Heart left ventricle (tissue), 16 donors: ENCODE measurements around the gene TNFRSF4. TPM values are rescaled to one million over a fixed set of nuclear protein-coding genes. Genes with fewer than 3 reads are reported as not detected.

Experiments used
- ATAC-seq, 4 donors: fragments of 200-7000 bp; cut with Tn5 transposase; one replicate each; pipeline ENCODE4 v1.9.1; 2020 to 2022; ENCODE audit warnings: moderate library complexity in 4 of 4, mild to moderate bottlenecking in 3 of 4, moderate number of reproducible peaks in 1 of 4
- DNase-seq, 5 donors: peaks; one replicate each; pipeline ENCODE4 v3.0.0-alpha.2; 2020
- H3K27ac ChIP-seq, 12 donors: fragments of 200-600 bp; sonication (generic) in 4 of 12; one replicate each; pipeline versions ENCODE4 v1.5.0 to v1.8.0; 2016 to 2022; ENCODE audit warnings: mild to moderate bottlenecking in 2 of 12
- H3K27me3 ChIP-seq, 9 donors: fragments of 200-600 bp; sonication (generic) in 2 of 9; one replicate each; pipeline versions ENCODE4 v1.5.1 to v1.8.0; 2016 to 2022; ENCODE audit warnings: mild to moderate bottlenecking in 3 of 9
- H3K36me3 ChIP-seq, 9 donors: fragments of 200-600 bp; sonication (generic) in 2 of 9; one replicate each; pipeline versions ENCODE4 v1.5.0 to v1.8.0; 2018 to 2022; ENCODE audit warnings: mild to moderate bottlenecking in 2 of 9
- H3K4me1 ChIP-seq, 12 donors: fragments of 200-600 bp; sonication (generic) in 4 of 12; one replicate each; pipeline versions ENCODE4 v1.5.0 to v1.8.0; 2016 to 2022; ENCODE audit warnings: mild to moderate bottlenecking in 3 of 12
- H3K4me3 ChIP-seq, 12 donors: fragments of 200-600 bp; sonication (generic) in 4 of 12; one replicate each; pipeline versions ENCODE4 v1.5.0 to v1.8.0; 2017 to 2022; ENCODE audit warnings: mild to moderate bottlenecking in 9 of 12, moderate library complexity in 4 of 12
- H3K9me3 ChIP-seq, 12 donors: fragments of 200-600 bp; sonication (generic) in 4 of 12; one replicate each; pipeline versions ENCODE4 v1.5.0 to v1.8.0; 2016 to 2022; ENCODE audit warnings: mild to moderate bottlenecking in 1 of 12
- POLR2A ChIP-seq, 2 donors: fragments of 450-650 bp; IDR thresholded peaks; one replicate each; pipeline ENCODE4 v1.6.1; 2017; ENCODE audit warnings: antibody characterized with exemption in 2 of 2, mild to moderate bottlenecking in 2 of 2, moderate library complexity in 2 of 2
- WGBS, 4 donors: extraction: QIAGEN DNeasy Blood & Tissue Kit in 2 of 4; methylation state at CpG; one replicate each; pipeline versions ENCODE4 v1.1.5 to v1.1.7; 2013 to 2018; 5-methylcytosine and 5-hydroxymethylcytosine counted together
- intact Hi-C, 10 donors: fragments of 100-400 bp; cut with DNase I; formaldehyde crosslinking; loops; one replicate each; pipeline versions ENCODE4 v1.11.1 to v1.14.2; 2022
- polyA plus RNA-seq, 2 donors: library from polyadenylated mRNA; stranded (reverse); fragments of 200-250 nt; gene quantifications; one replicate each; pipeline ENCODE4 v1.2.3, GENCODE V29; 2013
- total RNA-seq, 9 donors: library from RNA; depleted of rRNA in 2 of 9; stranded (reverse); fragments of >200 nt in 2 of 9; fragmentation: NEBNext Ultra II Directional in 3 of 9; extraction: Animal tissue kit (Norgen Biotek cat#: 25700) in 3 of 9; gene quantifications; one replicate each; pipeline versions ENCODE4 v1.1.0 to v1.2.4, GENCODE V29; 2016 to 2023
- TF ChIP-seq, protein P1 (sequence below), 12 donors: fragments of 200-600 bp; sonication (generic) in 4 of 12; IDR thresholded peaks; one replicate each; pipeline versions ENCODE4 v1.5.0 to v1.8.0; 2018 to 2022; ENCODE audit warnings: antibody characterized with exemption in 12 of 12, mild to moderate bottlenecking in 5 of 12
- donor health status: ischemic (EF 13 %, LVEDD 7.1; RV severe dilation, severe dysfunction).
- donor health status: healthy with polysubstance abuse.
- donor health status: DM: no; HTN: yes; CAD: no.
- donor health status: DM: no; HTN: no; CAD: no.
- donor health status: ischemic (EF 25% LVEDD 6.9; RV normal size, moderate dysfunction).
- donor health status: ischemic (EF 25% LVEDD 5.7; RV mildly dilated, moderate dysfunction).
- donor health status: healthy.
- donor health status: DM: yes; HTN: yes; CAD: no.
- donor health status: ischemic (EF 35%, LVEDD 5.7; RV mildly dilated, moderate dysfunction).
- donor health status: nonischemic (EF 11% LVEDD 7.7; RV severe dilation, severe dysfunction).
- donor health status: DM: yes; HTN: yes; CAD: no.
- donor health status: PGD.
- donor health status: ischemic (EF 29% LVEDD 5.4; RV normal size, mild dysfunction).
- donor health status: nonischemic (EF 23%, LVEDD 6.1; RV moderate dilation, normal function).

The TNFRSF4 gene
- total and polyA plus RNA-seq, 11 donors, result 1.1 to 23.8 (median 2.7) TPM

GRCh38 chr1:1165485-1165884 lies 48.5 kb downstream of the TNFRSF4 start:
- peak in 1 of 5 donors; percentile 21 for DNase-seq
- ATAC-seq, result no peak
- intact Hi-C loops, result loop anchor here in 1 of 10 donors (5.0 kb wide), 1 partner anchor 33 kb away; no protein-coding TSS in a partner anchor
- Histone ChIP-seq H3K4me1 (no peaks in the 10 kb centered on the region), H3K36me3 (no peaks in the 10 kb centered on the region), H3K27ac (no peak overlapping the region), H3K27me3 (peaks cover 22 to 88% (median 53%) of the 10 kb centered on the region in 9 donors), H3K9me3 (no peaks in the 10 kb centered on the region), H3K4me3 (no peak overlapping the region)
- TF ChIP-seq POLR2A (IDR thresholded peaks at IDR 0.05), result no peak
- TF ChIP-seq, protein P1, sequence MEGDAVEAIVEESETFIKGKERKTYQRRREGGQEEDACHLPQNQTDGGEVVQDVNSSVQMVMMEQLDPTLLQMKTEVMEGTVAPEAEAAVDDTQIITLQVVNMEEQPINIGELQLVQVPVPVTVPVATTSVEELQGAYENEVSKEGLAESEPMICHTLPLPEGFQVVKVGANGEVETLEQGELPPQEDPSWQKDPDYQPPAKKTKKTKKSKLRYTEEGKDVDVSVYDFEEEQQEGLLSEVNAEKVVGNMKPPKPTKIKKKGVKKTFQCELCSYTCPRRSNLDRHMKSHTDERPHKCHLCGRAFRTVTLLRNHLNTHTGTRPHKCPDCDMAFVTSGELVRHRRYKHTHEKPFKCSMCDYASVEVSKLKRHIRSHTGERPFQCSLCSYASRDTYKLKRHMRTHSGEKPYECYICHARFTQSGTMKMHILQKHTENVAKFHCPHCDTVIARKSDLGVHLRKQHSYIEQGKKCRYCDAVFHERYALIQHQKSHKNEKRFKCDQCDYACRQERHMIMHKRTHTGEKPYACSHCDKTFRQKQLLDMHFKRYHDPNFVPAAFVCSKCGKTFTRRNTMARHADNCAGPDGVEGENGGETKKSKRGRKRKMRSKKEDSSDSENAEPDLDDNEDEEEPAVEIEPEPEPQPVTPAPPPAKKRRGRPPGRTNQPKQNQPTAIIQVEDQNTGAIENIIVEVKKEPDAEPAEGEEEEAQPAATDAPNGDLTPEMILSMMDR (IDR thresholded peaks at IDR 0.05), result no peak
- 79 to 92% (median 81%) methylated on average over 4 to 12 of the region's 12 CpGs for WGBS, 4 donors

DNA sequence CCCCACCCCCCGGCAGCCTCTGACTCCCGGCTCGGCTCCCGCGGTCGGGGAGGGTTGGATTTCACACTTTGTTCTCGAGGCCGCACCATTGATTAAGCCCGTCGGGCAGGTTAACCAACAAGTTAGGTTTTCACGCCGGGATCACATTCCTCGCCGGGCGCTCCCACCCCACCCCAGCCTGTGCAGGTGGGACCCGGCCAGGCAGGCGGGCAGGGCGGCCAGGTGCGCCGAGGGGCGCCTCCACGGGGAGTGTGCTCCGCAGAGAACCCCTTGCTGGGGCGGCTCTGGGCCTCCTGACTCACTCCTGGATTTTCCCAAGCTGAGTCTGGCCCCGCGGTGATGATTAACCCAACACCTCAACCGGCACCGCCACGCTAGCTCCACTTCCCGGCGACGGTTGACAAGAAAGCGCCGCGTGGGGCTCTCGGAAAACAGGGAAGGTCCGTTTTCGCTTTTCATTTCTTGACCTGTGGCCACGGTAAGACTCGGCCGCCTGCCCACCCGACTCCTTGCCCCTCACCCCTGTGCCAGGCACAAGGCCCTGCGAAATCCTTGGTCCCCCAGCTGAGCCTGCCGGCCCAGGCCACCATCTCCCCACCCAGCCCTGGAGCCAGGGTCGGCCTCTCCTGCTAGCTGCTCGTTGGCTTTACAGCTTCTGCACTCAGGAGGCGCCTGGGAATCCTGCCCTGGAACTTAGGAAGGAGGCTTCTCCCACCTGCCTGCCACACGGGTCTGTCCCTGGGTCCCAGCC lies 49.1 kb downstream of the TNFRSF4 start:
- TF ChIP-seq, protein P1 (IDR thresholded peaks at IDR 0.05), result no peak
- no peak for TF ChIP-seq POLR2A (IDR thresholded peaks at IDR 0.05)
- ATAC-seq (no peak), DNase-seq (peak in 1 of 5 donors; percentile 18)
- H3K27me3 ChIP-seq, result peaks cover 22 to 84% (median 50%) of the 10 kb centered on the region in 9 donors
- H3K36me3 ChIP-seq, result no peaks in the 10 kb centered on the region
- no peaks in the 10 kb centered on the region for H3K9me3 ChIP-seq
- H3K4me3 ChIP-seq, result no peak overlapping the region
- H3K4me1 ChIP-seq, result no peaks in the 10 kb centered on the region
- no peak overlapping the region for H3K27ac ChIP-seq
- WGBS, 4 donors, result 52 to 75% (median 53%) methylated on average over 33 to 48 of the region's 48 CpGs
- intact Hi-C loops, result loop anchor here in 1 of 10 donors (5.0 kb wide), 2 partner anchors 33 to 37 kb away; no protein-coding TSS in a partner anchor

GRCh38 chr1:1164361-1164700 lies 49.6 kb downstream of the TNFRSF4 start:
- 62 to 75% (median 67%) methylated on average over 17 to 26 of the region's 26 CpGs for WGBS, 4 donors
- H3K4me3 ChIP-seq, result no peak overlapping the region
- DNase-seq (no peak), ATAC-seq (no peak)
- H3K4me1 ChIP-seq, result no peaks in the 10 kb centered on the region
- H3K9me3 ChIP-seq, result no peaks in the 10 kb centered on the region
- intact Hi-C loops, result loop anchor here in 1 of 10 donors (5.0 kb wide), 1 partner anchor 38 kb away; no protein-coding TSS in a partner anchor
- H3K27ac ChIP-seq, result no peak overlapping the region
- H3K27me3 ChIP-seq, result peaks cover 22 to 79% (median 45%) of the 10 kb centered on the region in 9 donors
- no peaks in the 10 kb centered on the region for H3K36me3 ChIP-seq
- no peak for TF ChIP-seq POLR2A (IDR thresholded peaks at IDR 0.05)
- TF ChIP-seq, protein P1 (IDR thresholded peaks at IDR 0.05), result no peak

- no peak for DNase-seq
- H3K27ac ChIP-seq, result no peak overlapping the region
- TF ChIP-seq, protein P1 (IDR thresholded peaks at IDR 0.05), result no peak
- TF ChIP-seq POLR2A (IDR thresholded peaks at IDR 0.05), result no peak
- intact Hi-C loops, result loop anchor here in 1 of 10 donors (5.0 kb wide), 1 partner anchor 39 kb away; no protein-coding TSS in a partner anchor
- peaks cover 0 to 3% (median 3%) of the 10 kb centered on the region in 12 donors for H3K4me1 ChIP-seq
- H3K4me3 ChIP-seq, result no peak overlapping the region
- H3K27me3 ChIP-seq, result peaks cover 18 to 73% (median 41%) of the 10 kb centered on the region in 9 donors
- H3K9me3 ChIP-seq, result no peaks in the 10 kb centered on the region
- 90 to 93% (median 92%) methylated on average over 26 to 33 of the region's 33 CpGs for WGBS, 4 donors
- no peak for ATAC-seq
- no peaks in the 10 kb centered on the region for H3K36me3 ChIP-seq
Measured at GRCh38 chr1:1163538-1164070, 50.3 kb downstream of the TNFRSF4 start.
